Liver (tissue), 3 donors: Measurements from ENCODE around the gene GON7.
A peak's percentile ranks its signal among the peaks of the same experiment; 100 is the strongest.

Source experiments
- EGR1 ChIP-seq, 2 donors: IDR thresholded peaks; 2 replicates each; pipeline ENCODE4 v1.6.1; 2016 to 2018; ENCODE audit warnings: antibody characterized with exemption in 2 of 2, low read depth in 2 of 2
- FOXA2 ChIP-seq: IDR thresholded peaks from 2 replicates; pipeline ENCODE4 v1.6.1; 2016; ENCODE audit warnings: antibody characterized with exemption
- GABPA ChIP-seq, 2 donors: IDR thresholded peaks in 1 of 2; conservative IDR thresholded peaks in 1 of 2; 2 replicates each; pipeline ENCODE4 v1.6.1; 2016; ENCODE audit warnings: antibody characterized with exemption in 2 of 2, mild to moderate bottlenecking in 1 of 2, moderate library complexity in 1 of 2
- JUND ChIP-seq, 2 donors: IDR thresholded peaks; 2 replicates each; pipeline ENCODE4 v1.6.1; 2016; ENCODE audit warnings: antibody characterized with exemption in 2 of 2
- NR2F2 ChIP-seq: IDR thresholded peaks from 2 replicates; pipeline ENCODE4 v1.6.1; 2016; ENCODE audit warnings: antibody characterized with exemption
- RAD21 ChIP-seq, 2 donors: IDR thresholded peaks; 2 replicates each; pipeline ENCODE4 v1.6.1; 2016; ENCODE audit warnings: antibody characterized with exemption in 2 of 2, mild to moderate bottlenecking in 2 of 2
- RXRA ChIP-seq, 2 donors: IDR thresholded peaks; 2 replicates each; pipeline ENCODE4 v1.6.1; 2017 to 2018; ENCODE audit warnings: antibody characterized with exemption in 2 of 2, mild to moderate bottlenecking in 1 of 2
- SP1 ChIP-seq: IDR thresholded peaks from 2 replicates; pipeline ENCODE4 v1.6.1; 2018; ENCODE audit warnings: antibody characterized with exemption, mild to moderate bottlenecking
- TAF1 ChIP-seq: conservative IDR thresholded peaks from 2 replicates; pipeline ENCODE4 v1.6.1; 2016; ENCODE audit warnings: antibody characterized with exemption, mild to moderate bottlenecking
- TF ChIP-seq, protein P1 (sequence below): IDR thresholded peaks from 2 replicates; pipeline ENCODE4 v1.6.1; 2016; ENCODE audit warnings: antibody characterized with exemption, mild to moderate bottlenecking
- TF ChIP-seq, protein P2 (sequence below): fragments of 150-350 bp; IDR thresholded peaks from 2 replicates; pipeline ENCODE4 v1.5.1; 2017; ENCODE audit warnings: improper control_type of control experiment, low read depth, low read length; ENCODE audit not compliant: missing input control
- TF ChIP-seq, protein P3 (sequence below): IDR thresholded peaks from 2 replicates; pipeline ENCODE4 v1.6.1; 2016; ENCODE audit warnings: antibody characterized with exemption
- TF ChIP-seq, protein P4 (sequence below): IDR thresholded peaks from 2 replicates; pipeline ENCODE4 v1.6.1; 2016; ENCODE audit warnings: antibody characterized with exemption
- TF ChIP-seq, protein P5 (sequence below): IDR thresholded peaks from 2 replicates; pipeline ENCODE4 v1.6.1; 2016; ENCODE audit warnings: antibody characterized with exemption
- donor health status: healthy.
- donor health status: healthy.

DNA sequence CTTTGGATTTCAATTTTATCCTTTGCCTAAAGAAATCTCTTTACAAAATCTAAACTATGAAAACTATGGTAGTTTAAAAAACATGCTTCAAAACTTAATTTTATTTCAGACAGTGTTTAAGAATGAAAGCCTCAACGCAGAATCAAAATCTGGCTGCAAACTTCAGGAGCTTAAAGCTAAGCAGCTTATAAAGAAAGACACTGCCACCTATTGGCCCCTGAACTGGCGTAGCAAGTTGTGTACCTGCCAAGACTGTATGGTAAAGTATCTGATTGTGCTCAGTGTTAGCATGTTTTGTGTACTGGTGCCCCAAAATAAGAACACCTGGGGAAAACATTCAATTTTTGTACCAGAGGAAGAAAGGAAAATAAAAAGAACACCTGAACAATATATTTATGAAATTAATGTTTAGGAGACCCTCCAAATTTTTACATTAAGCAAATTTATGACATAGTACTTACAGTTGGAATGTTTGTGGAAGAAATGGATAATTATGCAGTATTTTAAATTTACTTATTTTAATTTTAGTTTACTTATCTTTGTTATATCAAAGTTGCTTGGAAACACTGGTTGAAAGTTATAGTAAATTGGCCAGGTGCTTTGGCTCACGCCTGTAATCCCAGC, 12.3 kb upstream of the GON7 start:
- TF ChIP-seq, protein P1, sequence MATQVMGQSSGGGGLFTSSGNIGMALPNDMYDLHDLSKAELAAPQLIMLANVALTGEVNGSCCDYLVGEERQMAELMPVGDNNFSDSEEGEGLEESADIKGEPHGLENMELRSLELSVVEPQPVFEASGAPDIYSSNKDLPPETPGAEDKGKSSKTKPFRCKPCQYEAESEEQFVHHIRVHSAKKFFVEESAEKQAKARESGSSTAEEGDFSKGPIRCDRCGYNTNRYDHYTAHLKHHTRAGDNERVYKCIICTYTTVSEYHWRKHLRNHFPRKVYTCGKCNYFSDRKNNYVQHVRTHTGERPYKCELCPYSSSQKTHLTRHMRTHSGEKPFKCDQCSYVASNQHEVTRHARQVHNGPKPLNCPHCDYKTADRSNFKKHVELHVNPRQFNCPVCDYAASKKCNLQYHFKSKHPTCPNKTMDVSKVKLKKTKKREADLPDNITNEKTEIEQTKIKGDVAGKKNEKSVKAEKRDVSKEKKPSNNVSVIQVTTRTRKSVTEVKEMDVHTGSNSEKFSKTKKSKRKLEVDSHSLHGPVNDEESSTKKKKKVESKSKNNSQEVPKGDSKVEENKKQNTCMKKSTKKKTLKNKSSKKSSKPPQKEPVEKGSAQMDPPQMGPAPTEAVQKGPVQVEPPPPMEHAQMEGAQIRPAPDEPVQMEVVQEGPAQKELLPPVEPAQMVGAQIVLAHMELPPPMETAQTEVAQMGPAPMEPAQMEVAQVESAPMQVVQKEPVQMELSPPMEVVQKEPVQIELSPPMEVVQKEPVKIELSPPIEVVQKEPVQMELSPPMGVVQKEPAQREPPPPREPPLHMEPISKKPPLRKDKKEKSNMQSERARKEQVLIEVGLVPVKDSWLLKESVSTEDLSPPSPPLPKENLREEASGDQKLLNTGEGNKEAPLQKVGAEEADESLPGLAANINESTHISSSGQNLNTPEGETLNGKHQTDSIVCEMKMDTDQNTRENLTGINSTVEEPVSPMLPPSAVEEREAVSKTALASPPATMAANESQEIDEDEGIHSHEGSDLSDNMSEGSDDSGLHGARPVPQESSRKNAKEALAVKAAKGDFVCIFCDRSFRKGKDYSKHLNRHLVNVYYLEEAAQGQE = no peak
- TF ChIP-seq, protein P2, sequence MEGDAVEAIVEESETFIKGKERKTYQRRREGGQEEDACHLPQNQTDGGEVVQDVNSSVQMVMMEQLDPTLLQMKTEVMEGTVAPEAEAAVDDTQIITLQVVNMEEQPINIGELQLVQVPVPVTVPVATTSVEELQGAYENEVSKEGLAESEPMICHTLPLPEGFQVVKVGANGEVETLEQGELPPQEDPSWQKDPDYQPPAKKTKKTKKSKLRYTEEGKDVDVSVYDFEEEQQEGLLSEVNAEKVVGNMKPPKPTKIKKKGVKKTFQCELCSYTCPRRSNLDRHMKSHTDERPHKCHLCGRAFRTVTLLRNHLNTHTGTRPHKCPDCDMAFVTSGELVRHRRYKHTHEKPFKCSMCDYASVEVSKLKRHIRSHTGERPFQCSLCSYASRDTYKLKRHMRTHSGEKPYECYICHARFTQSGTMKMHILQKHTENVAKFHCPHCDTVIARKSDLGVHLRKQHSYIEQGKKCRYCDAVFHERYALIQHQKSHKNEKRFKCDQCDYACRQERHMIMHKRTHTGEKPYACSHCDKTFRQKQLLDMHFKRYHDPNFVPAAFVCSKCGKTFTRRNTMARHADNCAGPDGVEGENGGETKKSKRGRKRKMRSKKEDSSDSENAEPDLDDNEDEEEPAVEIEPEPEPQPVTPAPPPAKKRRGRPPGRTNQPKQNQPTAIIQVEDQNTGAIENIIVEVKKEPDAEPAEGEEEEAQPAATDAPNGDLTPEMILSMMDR = peak; percentile 50
- TF ChIP-seq SP1 = no peak
- peak; percentile 80 for TF ChIP-seq RAD21 (IDR thresholded peaks at IDR 0.05)
- no peak for TF ChIP-seq RXRA (IDR thresholded peaks at IDR 0.05)
- TF ChIP-seq, protein P3, sequence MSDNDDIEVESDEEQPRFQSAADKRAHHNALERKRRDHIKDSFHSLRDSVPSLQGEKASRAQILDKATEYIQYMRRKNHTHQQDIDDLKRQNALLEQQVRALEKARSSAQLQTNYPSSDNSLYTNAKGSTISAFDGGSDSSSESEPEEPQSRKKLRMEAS = no peak
- no peak for TF ChIP-seq EGR1 (IDR thresholded peaks at IDR 0.05; ENCODE audit: low read depth in 2 of 2)
- no peak for TF ChIP-seq GABPA (IDR thresholded peaks at IDR 0.05 in 1 of 2, conservative IDR thresholded peaks at IDR 0.05 in 1 of 2)
- TF ChIP-seq TAF1 = no peak
- TF ChIP-seq, protein P4, sequence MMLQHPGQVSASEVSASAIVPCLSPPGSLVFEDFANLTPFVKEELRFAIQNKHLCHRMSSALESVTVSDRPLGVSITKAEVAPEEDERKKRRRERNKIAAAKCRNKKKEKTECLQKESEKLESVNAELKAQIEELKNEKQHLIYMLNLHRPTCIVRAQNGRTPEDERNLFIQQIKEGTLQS = no peak
- no peak for TF ChIP-seq FOXA2
- TF ChIP-seq, protein P5, sequence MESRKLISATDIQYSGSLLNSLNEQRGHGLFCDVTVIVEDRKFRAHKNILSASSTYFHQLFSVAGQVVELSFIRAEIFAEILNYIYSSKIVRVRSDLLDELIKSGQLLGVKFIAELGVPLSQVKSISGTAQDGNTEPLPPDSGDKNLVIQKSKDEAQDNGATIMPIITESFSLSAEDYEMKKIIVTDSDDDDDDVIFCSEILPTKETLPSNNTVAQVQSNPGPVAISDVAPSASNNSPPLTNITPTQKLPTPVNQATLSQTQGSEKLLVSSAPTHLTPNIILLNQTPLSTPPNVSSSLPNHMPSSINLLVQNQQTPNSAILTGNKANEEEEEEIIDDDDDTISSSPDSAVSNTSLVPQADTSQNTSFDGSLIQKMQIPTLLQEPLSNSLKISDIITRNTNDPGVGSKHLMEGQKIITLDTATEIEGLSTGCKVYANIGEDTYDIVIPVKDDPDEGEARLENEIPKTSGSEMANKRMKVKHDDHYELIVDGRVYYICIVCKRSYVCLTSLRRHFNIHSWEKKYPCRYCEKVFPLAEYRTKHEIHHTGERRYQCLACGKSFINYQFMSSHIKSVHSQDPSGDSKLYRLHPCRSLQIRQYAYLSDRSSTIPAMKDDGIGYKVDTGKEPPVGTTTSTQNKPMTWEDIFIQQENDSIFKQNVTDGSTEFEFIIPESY = no peak
- no peak for TF ChIP-seq JUND (IDR thresholded peaks at IDR 0.05)
- no peak for TF ChIP-seq NR2F2
